ENCODE measurements around the gene PTPRM. TPM values are rescaled to one million over a fixed set of nuclear protein-coding genes. Genes with fewer than 3 reads are reported as not detected.

PTPRM gene
- total RNA-seq, 2 experiments from 2014 or later: 2.1 to 3.0 TPM

- DNase-seq: peak; percentile 17
- H3K36me3 Mint-ChIP-seq (ENCODE audit: low read depth): no peaks in the 10 kb centered on the region
- ChIA-PET POLR2A (no interaction called here), CTCF (no interaction called here)
- H3K9me3 Mint-ChIP-seq: no peaks in the 10 kb centered on the region
- H3K4me3 Mint-ChIP-seq: no peak overlapping the region
- peak; percentile 61 for ATAC-seq
- no peak for TF ChIP-seq CTCF (IDR thresholded peaks at IDR 0.05)
- H3K27ac Mint-ChIP-seq: no peak overlapping the region
- intact Hi-C loops (cut with micrococcal nuclease): no loop called here
- H3K4me1 Mint-ChIP-seq (ENCODE audit: low read depth): peaks cover 8% of the 10 kb centered on the region
- peaks cover 20% of the 10 kb centered on the region for H3K27me3 Mint-ChIP-seq
Observed at GRCh38 chr18:7572822-7573221, 5.7 kb downstream of the PTPRM start.

GRCh38 chr18:7575465-7576028 is 8.4 kb downstream of the PTPRM start:
- peaks cover 5% of the 10 kb centered on the region for H3K4me1 Mint-ChIP-seq (ENCODE audit: low read depth)
- H3K9me3 Mint-ChIP-seq: no peaks in the 10 kb centered on the region
- intact Hi-C loops (cut with micrococcal nuclease): no loop called here
- ATAC-seq: no peak
- DNase-seq: no peak
- ChIA-PET POLR2A (no interaction called here), CTCF (no interaction called here)
- no peaks in the 10 kb centered on the region for H3K36me3 Mint-ChIP-seq (ENCODE audit: low read depth)
- no peak for TF ChIP-seq CTCF (IDR thresholded peaks at IDR 0.05)
- H3K4me3 Mint-ChIP-seq: no peak overlapping the region
- H3K27me3 Mint-ChIP-seq: peaks cover 5% of the 10 kb centered on the region
- H3K27ac Mint-ChIP-seq: no peak overlapping the region

GRCh38 chr18:7576077-7576476 is 9.0 kb downstream of the PTPRM start:
- ATAC-seq: no peak
- H3K4me1 Mint-ChIP-seq (ENCODE audit: low read depth): peaks cover 5% of the 10 kb centered on the region
- CTCF ChIA-PET: no interaction called here
- H3K27me3 Mint-ChIP-seq: peaks cover 4% of the 10 kb centered on the region
- no peak for TF ChIP-seq CTCF (IDR thresholded peaks at IDR 0.05)
- no peaks in the 10 kb centered on the region for H3K9me3 Mint-ChIP-seq
- POLR2A ChIA-PET: interaction anchor here (0.6 kb wide), 1 partner anchor 968 kb away, joined by 3 read pairs; no protein-coding TSS in a partner anchor
- H3K4me3 Mint-ChIP-seq: no peak overlapping the region
- intact Hi-C loops (cut with micrococcal nuclease): no loop called here
- H3K27ac Mint-ChIP-seq: no peak overlapping the region
- no peak for DNase-seq
- no peaks in the 10 kb centered on the region for H3K36me3 Mint-ChIP-seq (ENCODE audit: low read depth)

- peaks cover 4% of the 10 kb centered on the region for H3K27me3 Mint-ChIP-seq
- no peak for DNase-seq
- CTCF ChIA-PET: interaction anchor here (1.4 kb wide), 1 partner anchor 30 kb away, joined by 3 read pairs; no protein-coding TSS in a partner anchor
- no peak for ATAC-seq
- no peak overlapping the region for H3K4me3 Mint-ChIP-seq
- no peak for TF ChIP-seq CTCF (IDR thresholded peaks at IDR 0.05)
- no peak overlapping the region for H3K27ac Mint-ChIP-seq
- H3K4me1 Mint-ChIP-seq (ENCODE audit: low read depth): peaks cover 5% of the 10 kb centered on the region
- POLR2A ChIA-PET: interaction anchor here (0.6 kb wide), 1 partner anchor 967 kb away, joined by 3 read pairs; no protein-coding TSS in a partner anchor
- intact Hi-C loops (cut with micrococcal nuclease): no loop called here
- H3K36me3 Mint-ChIP-seq (ENCODE audit: low read depth): no peaks in the 10 kb centered on the region
- H3K9me3 Mint-ChIP-seq: no peaks in the 10 kb centered on the region
Observed at GRCh38 chr18:7576685-7577084, 9.6 kb downstream of the PTPRM start.

- no peak for DNase-seq
- peaks cover 4% of the 10 kb centered on the region for H3K27me3 Mint-ChIP-seq
- ChIA-PET POLR2A (no interaction called here), CTCF (interaction anchor here (1.4 kb wide), 1 partner anchor 29 kb away, joined by 3 read pairs; no protein-coding TSS in a partner anchor)
- no peak overlapping the region for H3K4me3 Mint-ChIP-seq
- H3K36me3 Mint-ChIP-seq (ENCODE audit: low read depth): no peaks in the 10 kb centered on the region
- no peak for TF ChIP-seq CTCF (IDR thresholded peaks at IDR 0.05)
- intact Hi-C loops (cut with micrococcal nuclease): no loop called here
- ATAC-seq: no peak
- H3K9me3 Mint-ChIP-seq: no peaks in the 10 kb centered on the region
- H3K27ac Mint-ChIP-seq: no peak overlapping the region
- H3K4me1 Mint-ChIP-seq (ENCODE audit: low read depth): peaks cover 5% of the 10 kb centered on the region
Observed at GRCh38 chr18:7577706-7578105, 10.6 kb downstream of the PTPRM start.

Measured in activated CD8-positive, alpha-beta T cell treated with anti-CD3 and anti-CD28 coated beads for 36 hours (primary cell).